NCI-H1092 treated with DMSO at 0.1 percent for 48 hours (cell line): Measurements from ENCODE around the gene INPP4B.

Experiments used
- DNase-seq: peaks from one replicate; lab custom pipeline; 2025; lab: John Stamatoyannopoulos, UW

The INPP4B gene

GRCh38 chr4:142211444-142211843 is 634.7 kb downstream of the INPP4B start:
- no peak for DNase-seq

GRCh38 chr4:142203505-142203904 is 642.6 kb downstream of the INPP4B start:
- DNase-seq: no peak

- DNase-seq: no peak
Observed at GRCh38 chr4:142202404-142203332, 643.4 kb downstream of the INPP4B start.

GRCh38 chr4:142201041-142201440 is 645.1 kb downstream of the INPP4B start:
- DNase-seq: no peak

GRCh38 chr4:142194905-142195304 is 651.2 kb downstream of the INPP4B start:
- no peak for DNase-seq

GRCh38 chr4:142191901-142192300 is 654.2 kb downstream of the INPP4B start:
- DNase-seq: no peak

GRCh38 chr4:142181021-142181420 is 665.1 kb downstream of the INPP4B start:
- DNase-seq: no peak

- no peak for DNase-seq
Observed at GRCh38 chr4:142169216-142169615, 676.9 kb downstream of the INPP4B start.

- no peak for DNase-seq
Observed at GRCh38 chr4:142168181-142168580, 677.9 kb downstream of the INPP4B start.

GRCh38 chr4:142164767-142165500 is 681.2 kb downstream of the INPP4B start:
- DNase-seq: no peak

- no peak for DNase-seq
Observed at GRCh38 chr4:142161086-142161485, 685.0 kb downstream of the INPP4B start.

GRCh38 chr4:142160509-142160908 is 685.6 kb downstream of the INPP4B start:
- no peak for DNase-seq

GRCh38 chr4:142158980-142159379 is 687.1 kb downstream of the INPP4B start:
- DNase-seq: no peak

GRCh38 chr4:142156256-142156655 is 689.8 kb downstream of the INPP4B start:
- DNase-seq: no peak

- no peak for DNase-seq
Observed at GRCh38 chr4:142155347-142155746, 690.8 kb downstream of the INPP4B start.

- no peak for DNase-seq
Observed at GRCh38 chr4:142150483-142150882, 695.6 kb downstream of the INPP4B start.

GRCh38 chr4:142144813-142145212 is 701.3 kb downstream of the INPP4B start:
- DNase-seq: no peak

- no peak for DNase-seq
Observed at GRCh38 chr4:142142366-142143054, 703.6 kb downstream of the INPP4B start.

GRCh38 chr4:142141224-142141623 is 704.9 kb downstream of the INPP4B start:
- no peak for DNase-seq

- no peak for DNase-seq
Observed at GRCh38 chr4:142130666-142131065, 715.4 kb downstream of the INPP4B start.

GRCh38 chr4:142129931-142130330 is 716.2 kb downstream of the INPP4B start:
- no peak for DNase-seq

GRCh38 chr4:142129473-142129872 is 716.6 kb downstream of the INPP4B start:
- DNase-seq: no peak

- DNase-seq: no peak
Observed at GRCh38 chr4:142128529-142128928, 717.6 kb downstream of the INPP4B start.
